ENCODE results near the gene BABAM2. TPM values are rescaled to one million over a fixed set of nuclear protein-coding genes. Genes with fewer than 3 reads are reported as not detected.

BABAM2 gene
- total RNA-seq, 1 donor from 2014 or later, result 28.5 TPM

- no peak overlapping the region for H3K27ac Mint-ChIP-seq (ENCODE audit: unreplicated experiment)
- no peak for TF ChIP-seq EZH2 (IDR thresholded peaks at IDR 0.05; ENCODE audit: insufficient read depth, low read length)
- no peak for TF ChIP-seq CTCF (IDR thresholded peaks at IDR 0.05; ENCODE audit: insufficient read depth, low read depth, low read length)
- no peaks in the 10 kb centered on the region for H3K27me3 ChIP-seq (ENCODE audit: insufficient read depth, low read length)
- peaks cover 3% of the 10 kb centered on the region for H3K4me1 Mint-ChIP-seq (ENCODE audit: low read depth, unreplicated experiment)
- H4K20me1 ChIP-seq (ENCODE audit: insufficient read depth, low read length), result no peaks in the 10 kb centered on the region
- H3K79me2 ChIP-seq (ENCODE audit: insufficient read depth, low read length), result no peaks in the 10 kb centered on the region
- DNase-seq (ENCODE audit: low read depth), result no peak
- no peak overlapping the region for H3K9ac ChIP-seq (ENCODE audit: low read length)
- H3K9me3 ChIP-seq (ENCODE audit: insufficient read depth, low read depth, low read length), result no peaks in the 10 kb centered on the region
- H3K36me3 ChIP-seq (ENCODE audit: insufficient read depth, low read length), result no peaks in the 10 kb centered on the region
- H3K9me3 Mint-ChIP-seq (ENCODE audit: unreplicated experiment), result no peaks in the 10 kb centered on the region
- H3K27me3 Mint-ChIP-seq (ENCODE audit: low read depth, unreplicated experiment), result peaks cover 63% of the 10 kb centered on the region
- H3K27ac ChIP-seq (ENCODE audit: low read depth, low read length), result no peak overlapping the region
- H3K4me2 ChIP-seq (ENCODE audit: low read length), result no peak overlapping the region
- no peaks in the 10 kb centered on the region for H3K36me3 Mint-ChIP-seq (ENCODE audit: low read depth, unreplicated experiment)
- no peak overlapping the region for H3K4me3 ChIP-seq (ENCODE audit: insufficient read depth, low read depth, low read length)
- no peak overlapping the region for H2AFZ ChIP-seq (ENCODE audit: low read depth, low read length)
- no peaks in the 10 kb centered on the region for H3K4me1 ChIP-seq (ENCODE audit: insufficient read depth, low read length)
- FAIRE-seq, result no peak
- no peak overlapping the region for H3K4me3 Mint-ChIP-seq (ENCODE audit: unreplicated experiment)
Observed at GRCh38 chr2:28378679-28379584, 488.4 kb downstream of the BABAM2 start.

GRCh38 chr2:28380219-28380618, 489.7 kb downstream of the BABAM2 start:
- no peak overlapping the region for H3K27ac ChIP-seq (ENCODE audit: low read depth, low read length)
- no peaks in the 10 kb centered on the region for H3K36me3 ChIP-seq (ENCODE audit: insufficient read depth, low read length)
- no peaks in the 10 kb centered on the region for H3K4me1 ChIP-seq (ENCODE audit: insufficient read depth, low read length)
- no peaks in the 10 kb centered on the region for H3K79me2 ChIP-seq (ENCODE audit: insufficient read depth, low read length)
- DNase-seq (ENCODE audit: low read depth), result no peak
- no peak for TF ChIP-seq EZH2 (IDR thresholded peaks at IDR 0.05; ENCODE audit: insufficient read depth, low read length)
- TF ChIP-seq CTCF (IDR thresholded peaks at IDR 0.05; ENCODE audit: insufficient read depth, low read depth, low read length), result no peak
- no peak overlapping the region for H3K4me2 ChIP-seq (ENCODE audit: low read length)
- H2AFZ ChIP-seq (ENCODE audit: low read depth, low read length), result no peak overlapping the region
- FAIRE-seq, result no peak
- peaks cover 3% of the 10 kb centered on the region for H3K4me1 Mint-ChIP-seq (ENCODE audit: low read depth, unreplicated experiment)
- no peaks in the 10 kb centered on the region for H3K27me3 ChIP-seq (ENCODE audit: insufficient read depth, low read length)
- H3K27ac Mint-ChIP-seq (ENCODE audit: unreplicated experiment), result no peak overlapping the region
- no peak overlapping the region for H3K4me3 ChIP-seq (ENCODE audit: insufficient read depth, low read depth, low read length)
- no peaks in the 10 kb centered on the region for H3K36me3 Mint-ChIP-seq (ENCODE audit: low read depth, unreplicated experiment)
- no peaks in the 10 kb centered on the region for H3K9me3 Mint-ChIP-seq (ENCODE audit: unreplicated experiment)
- peaks cover 54% of the 10 kb centered on the region for H3K27me3 Mint-ChIP-seq (ENCODE audit: low read depth, unreplicated experiment)
- no peak overlapping the region for H3K9ac ChIP-seq (ENCODE audit: low read length)
- no peaks in the 10 kb centered on the region for H4K20me1 ChIP-seq (ENCODE audit: insufficient read depth, low read length)
- H3K4me3 Mint-ChIP-seq (ENCODE audit: unreplicated experiment), result no peak overlapping the region
- no peaks in the 10 kb centered on the region for H3K9me3 ChIP-seq (ENCODE audit: insufficient read depth, low read depth, low read length)
